Mammary microvascular endothelial cell (primary cell): Measurements from ENCODE around the gene KLHL7. TPM values are rescaled to one million over a fixed set of nuclear protein-coding genes. Genes with fewer than 3 reads are reported as not detected.

Source experiments
- total RNA-seq: library from RNA; depleted of rRNA; stranded (reverse); fragments of >200 nt; gene quantifications from 2 replicates; pipeline ENCODE4 v1.2.3, GENCODE V29; 2015

The KLHL7 gene
- 23.8 and 26.2 TPM in 2 replicates for total RNA-seq

DNA sequence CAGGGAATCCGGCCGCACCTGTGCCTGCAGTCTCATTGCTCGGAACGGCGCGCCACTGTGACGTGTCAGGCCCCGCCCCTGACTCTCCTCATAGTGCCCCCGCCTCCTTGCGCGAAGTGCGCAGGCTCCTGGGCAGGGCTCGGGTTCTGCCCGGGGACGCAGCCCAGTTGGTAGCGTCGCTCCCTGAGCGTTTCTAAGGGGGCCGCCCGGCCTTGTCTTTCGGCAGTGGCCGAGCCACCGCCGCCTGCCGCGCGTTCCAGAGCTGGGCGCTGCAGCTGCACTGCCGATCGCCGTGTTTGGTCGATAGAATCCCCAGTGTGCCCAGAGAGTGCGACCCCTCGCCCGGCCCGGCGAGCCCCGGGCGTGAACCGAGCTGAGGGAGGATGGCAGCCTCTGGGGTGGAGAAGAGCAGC, at the start of gene KLHL7:
Gene KLHL7, plus strand, starts transcription at position 142 of the 413 bp plus-strand sequence. Its CDS starts 242 bp downstream, at position 384.

DNA sequence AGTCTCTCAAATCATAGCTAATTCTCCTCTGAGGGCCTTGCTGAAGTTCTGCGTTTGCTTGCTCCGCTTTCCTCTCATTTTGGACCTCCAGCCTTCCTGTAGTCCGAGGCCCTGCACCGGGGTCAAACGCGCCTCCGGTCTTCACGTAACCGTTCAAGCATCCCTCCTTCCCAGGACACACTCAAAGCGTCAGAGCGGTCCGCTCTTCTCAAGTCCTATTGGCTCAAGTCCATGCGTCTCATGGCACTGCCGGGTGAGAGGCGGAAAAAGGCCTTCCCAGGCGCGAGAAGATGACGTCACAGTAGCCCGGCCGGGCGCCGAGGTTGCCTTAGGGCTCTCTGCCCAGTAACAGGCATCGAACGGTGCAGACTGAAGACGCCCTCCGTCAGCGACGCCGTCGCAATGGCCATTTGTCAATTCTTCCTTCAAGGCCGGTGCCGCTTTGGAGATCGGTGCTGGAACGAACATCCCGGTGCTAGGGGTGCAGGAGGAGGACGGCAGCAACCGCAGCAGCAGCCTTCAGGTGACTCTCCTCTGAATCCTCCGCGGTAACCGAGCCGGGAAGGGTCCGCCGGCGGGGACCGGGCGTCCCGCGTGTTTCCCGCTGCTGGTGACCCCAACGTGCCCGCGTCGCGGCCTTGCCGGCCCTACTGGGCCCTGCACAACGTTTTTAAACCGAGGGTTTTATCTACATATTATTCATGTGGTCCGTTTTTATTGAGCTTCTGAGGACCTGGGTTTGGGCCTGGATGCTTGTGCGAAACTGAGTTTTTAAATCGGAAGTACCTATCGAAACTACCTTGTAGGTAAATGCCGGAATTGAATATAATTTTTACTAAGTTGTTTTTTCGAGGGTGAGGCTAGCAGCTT, 76.3 kb downstream of the KLHL7 start, which contains the start of gene NUP42:
Gene NUP42, plus strand, starts transcription at position 365 of the 870 bp plus-strand sequence. Its CDS starts 38 bp downstream, at position 403.

Other genes starting within 250 kb of the KLHL7 start
- gene HYCC1, start 91.7 kb upstream of the KLHL7 start, total RNA-seq, result 64.3 and 80.9 TPM in 2 replicates
- gene NUP42, start 76.3 kb downstream of the KLHL7 start, total RNA-seq, result 33.5 and 57.1 TPM in 2 replicates
- gene GPNMB, start 141.0 kb downstream of the KLHL7 start, total RNA-seq, result 1.3 and 1.4 TPM in 2 replicates
- 88.6 and 89.2 TPM in 2 replicates for gene MALSU1, start 193.6 kb downstream of the KLHL7 start, total RNA-seq